K562 (cell line): ENCODE data around the gene ABHD5. TPM values are rescaled to one million over a fixed set of nuclear protein-coding genes. Genes with fewer than 3 reads are reported as not detected.

Experiments used
- CEBPG ChIP-seq, 3 experiments: fragments of 200-800 bp in 1 of 3; sonication (Bioruptor generic) in 1 of 3; sonication (generic) in 1 of 3; formaldehyde crosslinking in 1 of 3; IDR thresholded peaks in 2 of 3; conservative IDR thresholded peaks in 1 of 3; 2 replicates each; pipeline versions ENCODE4 v1.6.1 to v1.8.0; 2016 to 2022; ENCODE audit warnings: missing compliant biosample characterization in 2 of 3, missing genetic modification characterization in 2 of 3, mild to moderate bottlenecking in 1 of 3, missing genetic modification reagents in 1 of 3
- FOXJ2 ChIP-seq: fragments of 200-800 bp; sonication (Bioruptor generic); IDR thresholded peaks from 2 replicates; pipeline ENCODE4 v1.6.1; 2016; ENCODE audit warnings: missing genetic modification characterization, missing compliant biosample characterization
- FOXM1 ChIP-seq, 2 experiments: fragments of 450-650 bp in 1 of 2; sonication (generic) in 1 of 2; formaldehyde crosslinking in 1 of 2; IDR thresholded peaks; 2 replicates each; pipeline versions ENCODE4 v1.6.1 to v1.9.0; 2017 to 2022; ENCODE audit warnings: low read depth in 2 of 2, mild to moderate bottlenecking in 2 of 2, missing genetic modification reagents in 1 of 2, moderate library complexity in 1 of 2
- HNRNPL ChIP-seq: fragments of 200-400 bp; formaldehyde crosslinking; IDR thresholded peaks from 2 replicates; pipeline ENCODE4 v1.6.1; 2017; ENCODE audit warnings: low read depth, mild to moderate bottlenecking, low read length
- MAZ ChIP-seq, 2 experiments: fragments of 450-650 bp in 1 of 2; sonication (generic) in 1 of 2; formaldehyde crosslinking; IDR thresholded peaks in 1 of 2; conservative IDR thresholded peaks in 1 of 2; 2 replicates each; pipeline versions ENCODE4 v1.4.0 to v1.5.0; 2020; ENCODE audit warnings: mild to moderate bottlenecking in 1 of 2, missing genetic modification reagents in 1 of 2
- MBD2 ChIP-seq: sonication (generic); IDR thresholded peaks from 2 replicates; pipeline ENCODE4 v1.6.1; 2016; ENCODE audit warnings: low read depth, borderline replicate concordance
- MECOM ChIP-seq: fragments of 250-450 bp; sonication (Bioruptor Pico); IDR thresholded peaks from 2 replicates; pipeline ENCODE4 v1.8.0; 2022; ENCODE audit warnings: inconsistent platforms
- NBN ChIP-seq: fragments of 450-650 bp; IDR thresholded peaks from 2 replicates; pipeline ENCODE4 v1.6.1; 2016; ENCODE audit warnings: low read depth, mild to moderate bottlenecking
- NEUROD1 ChIP-seq: fragments of 150-350 bp; IDR thresholded peaks from 2 replicates; pipeline ENCODE4 v1.6.1; 2014; ENCODE audit warnings: borderline replicate concordance, low read length, low read depth; ENCODE audit not compliant: partially characterized antibody
- NFATC3 ChIP-seq: fragments of 450-650 bp; IDR thresholded peaks from 2 replicates; pipeline ENCODE4 v1.6.1; 2017; ENCODE audit warnings: mild to moderate bottlenecking
- NFIC ChIP-seq: fragments of 450-650 bp; IDR thresholded peaks from 2 replicates; pipeline ENCODE4 v1.6.1; 2017; ENCODE audit warnings: mild to moderate bottlenecking, inconsistent platforms
- POLR2AphosphoS2 ChIP-seq: IDR thresholded peaks from 2 replicates; pipeline ENCODE4 v1.6.1; 2012; ENCODE audit warnings: low read length, improper control_type of control experiment
- SMARCA4 ChIP-seq: fragments of 450-650 bp; IDR thresholded peaks from 2 replicates; pipeline ENCODE4 v1.6.1; 2016
- TAF15 ChIP-seq: fragments of 200-400 bp; formaldehyde crosslinking; IDR thresholded peaks from 2 replicates; pipeline ENCODE4 v1.6.1; 2017; ENCODE audit warnings: mild to moderate bottlenecking, low read depth, low read length, moderate library complexity
- TSC22D4 ChIP-seq: fragments of 450-650 bp; IDR thresholded peaks from 2 replicates; pipeline ENCODE4 v1.6.1; 2016; ENCODE audit warnings: missing genetic modification characterization, missing biosample characterization, control low read depth
- ZC3H4 ChIP-seq: sonication (generic); formaldehyde crosslinking; IDR thresholded peaks from 2 replicates; pipeline ENCODE4 v1.9.0; 2021; ENCODE audit warnings: missing genetic modification reagents, borderline replicate concordance
- ZNF3 ChIP-seq: fragments of 250-450 bp; sonication (Bioruptor Pico); IDR thresholded peaks from 2 replicates; pipeline ENCODE4 v1.5.0; 2021; ENCODE audit warnings: mild to moderate bottlenecking, moderate library complexity
- ZNF311 ChIP-seq: fragments of 250-450 bp; sonication (Bioruptor Pico); IDR thresholded peaks from 2 replicates; pipeline ENCODE4 v1.4.0; 2020; ENCODE audit warnings: mild to moderate bottlenecking, moderate library complexity
- polyA plus RNA-seq, 8 experiments: library from polyadenylated mRNA; depleted of rRNA in 4 of 8; stranded (reverse) in 5 of 8; unstranded in 3 of 8; fragments of >200 nt; fragmentation: Nextera tagmentation in 2 of 8; fragmentation: Illumina TruSeq in 1 of 8; extraction: Ambion mirVana in 2 of 8; extraction: Trizol in 1 of 8; gene quantifications; 2 replicates each; pipeline versions ENCODE4 v1.2.1 to v1.2.3, GENCODE V29; 2011 to 2014; ENCODE audit warnings: inconsistent platforms in 1 of 8, missing spikeins in 1 of 8
- total RNA-seq, 7 experiments: library from RNA; depleted of rRNA in 6 of 7; stranded (reverse); fragments of >200 nt in 6 of 7; fragmentation: Illumina TruSeq in 2 of 7; extraction: Trizol in 2 of 7; gene quantifications; 2 replicates each; pipeline versions ENCODE4 v1.2.1 to v1.2.3, GENCODE V29; 2011 to 2021; ENCODE audit warnings: low replicate concordance in 1 of 7
- TF ChIP-seq, protein P1 (sequence below), 2 experiments: fragments of 150-350 bp in 1 of 2; IDR thresholded peaks; 2 replicates each; pipeline ENCODE4 v1.6.1; 2012 to 2016; ENCODE audit warnings: low read depth in 2 of 2, low read length in 2 of 2, mild to moderate bottlenecking in 1 of 2, moderate library complexity in 1 of 2
- TF ChIP-seq, protein P2 (sequence below): IDR thresholded peaks from 2 replicates; pipeline ENCODE4 v1.6.1; 2014; ENCODE audit warnings: antibody characterized with exemption

ABHD5 gene
- total and polyA plus RNA-seq, 9 of the 15 experiments (the other 6 are each of a cell fraction or from before 2014, with no cell fraction given) = 27.8 to 61.7 (median 39.9) TPM

DNA sequence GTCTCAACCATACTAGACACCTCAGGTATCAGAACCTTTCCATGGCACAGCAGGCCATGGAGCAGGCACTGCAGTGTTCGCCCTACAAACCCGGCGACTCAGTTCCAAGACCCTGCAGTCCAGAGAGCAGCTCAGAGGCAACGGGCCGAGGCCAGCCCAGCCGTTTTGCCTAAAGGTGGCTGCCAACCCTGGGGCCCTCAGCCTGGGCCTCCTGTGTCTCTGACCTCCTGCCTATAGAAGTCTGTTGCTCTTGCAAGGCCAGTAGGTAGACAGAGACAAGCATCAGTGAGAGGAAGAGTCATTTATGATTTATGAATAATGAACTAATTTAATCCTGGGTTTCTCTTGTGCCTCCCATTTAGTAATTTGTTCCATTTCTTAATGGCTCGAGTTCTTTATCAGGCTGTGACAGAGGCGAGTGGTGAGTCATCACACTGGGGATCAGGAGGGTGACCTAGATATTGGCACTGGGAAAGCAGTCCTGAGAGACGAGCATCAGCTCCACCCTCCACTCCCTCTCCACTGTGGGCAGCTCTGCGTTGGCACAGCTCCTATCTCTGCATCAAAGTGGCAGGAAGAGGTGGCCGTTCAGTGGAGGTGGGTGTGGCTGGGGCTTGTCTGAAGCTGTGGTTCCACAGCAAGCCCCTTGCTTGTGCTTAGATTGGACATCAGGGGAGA is 79.8 kb downstream of the ABHD5 start (continued):
- TF ChIP-seq, protein P1, sequence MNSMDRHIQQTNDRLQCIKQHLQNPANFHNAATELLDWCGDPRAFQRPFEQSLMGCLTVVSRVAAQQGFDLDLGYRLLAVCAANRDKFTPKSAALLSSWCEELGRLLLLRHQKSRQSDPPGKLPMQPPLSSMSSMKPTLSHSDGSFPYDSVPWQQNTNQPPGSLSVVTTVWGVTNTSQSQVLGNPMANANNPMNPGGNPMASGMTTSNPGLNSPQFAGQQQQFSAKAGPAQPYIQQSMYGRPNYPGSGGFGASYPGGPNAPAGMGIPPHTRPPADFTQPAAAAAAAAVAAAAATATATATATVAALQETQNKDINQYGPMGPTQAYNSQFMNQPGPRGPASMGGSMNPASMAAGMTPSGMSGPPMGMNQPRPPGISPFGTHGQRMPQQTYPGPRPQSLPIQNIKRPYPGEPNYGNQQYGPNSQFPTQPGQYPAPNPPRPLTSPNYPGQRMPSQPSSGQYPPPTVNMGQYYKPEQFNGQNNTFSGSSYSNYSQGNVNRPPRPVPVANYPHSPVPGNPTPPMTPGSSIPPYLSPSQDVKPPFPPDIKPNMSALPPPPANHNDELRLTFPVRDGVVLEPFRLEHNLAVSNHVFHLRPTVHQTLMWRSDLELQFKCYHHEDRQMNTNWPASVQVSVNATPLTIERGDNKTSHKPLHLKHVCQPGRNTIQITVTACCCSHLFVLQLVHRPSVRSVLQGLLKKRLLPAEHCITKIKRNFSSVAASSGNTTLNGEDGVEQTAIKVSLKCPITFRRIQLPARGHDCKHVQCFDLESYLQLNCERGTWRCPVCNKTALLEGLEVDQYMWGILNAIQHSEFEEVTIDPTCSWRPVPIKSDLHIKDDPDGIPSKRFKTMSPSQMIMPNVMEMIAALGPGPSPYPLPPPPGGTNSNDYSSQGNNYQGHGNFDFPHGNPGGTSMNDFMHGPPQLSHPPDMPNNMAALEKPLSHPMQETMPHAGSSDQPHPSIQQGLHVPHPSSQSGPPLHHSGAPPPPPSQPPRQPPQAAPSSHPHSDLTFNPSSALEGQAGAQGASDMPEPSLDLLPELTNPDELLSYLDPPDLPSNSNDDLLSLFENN (IDR thresholded peaks at IDR 0.05; ENCODE audit: low read depth in 2 of 2, low read length in 2 of 2) = 0 out of 4 replicates have a peak, but pooled peaks of 1 of the 2 experiments have one; percentile 71
- no peak for TF ChIP-seq TAF15
- peak in 1 of 2 experiments; percentile 61; a peak in 2 of 4 replicates for TF ChIP-seq MAZ (CRISPR knock-in tag; conservative IDR thresholded peaks at IDR 0.05 in 1 of 2, IDR thresholded peaks at IDR 0.05 in 1 of 2)
- no peak for TF ChIP-seq ZC3H4
- peak; percentile 54; the same call in 1 of the 2 replicates for TF ChIP-seq FOXJ2 (tag)
- TF ChIP-seq MBD2 = peak; percentile 82
- peak; percentile 84 for TF ChIP-seq NFIC
- TF ChIP-seq NBN = 0 out of 2 replicates have a peak, but pooled peaks have one; percentile 29
- TF ChIP-seq ZNF3 (CRISPR knock-in tag) = no peak
- peak; percentile 84 for TF ChIP-seq MECOM (CRISPR knock-in tag)
- TF ChIP-seq SMARCA4 = peak; percentile 99
- TF ChIP-seq POLR2AphosphoS2 = no peak
- TF ChIP-seq CEBPG (CRISPR knock-in tag; IDR thresholded peaks at IDR 0.05) = no peak
- TF ChIP-seq CEBPG (tag; conservative IDR thresholded peaks at IDR 0.05 in 1 of 2, IDR thresholded peaks at IDR 0.05 in 1 of 2) = no peak
- peak; percentile 96 for TF ChIP-seq NFATC3
- peak; percentile 77 for TF ChIP-seq FOXM1 (IDR thresholded peaks at IDR 0.05; ENCODE audit: low read depth)
- TF ChIP-seq FOXM1 (CRISPR knock-in tag; IDR thresholded peaks at IDR 0.05; ENCODE audit: low read depth) = no peak
- TF ChIP-seq ZNF311 (CRISPR knock-in tag) = no peak
- 0 out of 2 replicates have a peak, but pooled peaks have one; percentile 25 for TF ChIP-seq HNRNPL
- TF ChIP-seq, protein P2, sequence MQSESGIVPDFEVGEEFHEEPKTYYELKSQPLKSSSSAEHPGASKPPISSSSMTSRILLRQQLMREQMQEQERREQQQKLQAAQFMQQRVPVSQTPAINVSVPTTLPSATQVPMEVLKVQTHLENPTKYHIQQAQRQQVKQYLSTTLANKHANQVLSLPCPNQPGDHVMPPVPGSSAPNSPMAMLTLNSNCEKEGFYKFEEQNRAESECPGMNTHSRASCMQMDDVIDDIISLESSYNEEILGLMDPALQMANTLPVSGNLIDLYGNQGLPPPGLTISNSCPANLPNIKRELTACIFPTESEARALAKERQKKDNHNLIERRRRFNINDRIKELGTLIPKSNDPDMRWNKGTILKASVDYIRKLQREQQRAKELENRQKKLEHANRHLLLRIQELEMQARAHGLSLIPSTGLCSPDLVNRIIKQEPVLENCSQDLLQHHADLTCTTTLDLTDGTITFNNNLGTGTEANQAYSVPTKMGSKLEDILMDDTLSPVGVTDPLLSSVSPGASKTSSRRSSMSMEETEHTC = peak; percentile 80
- TF ChIP-seq NEUROD1 = peak; percentile 71
- no peak for TF ChIP-seq TSC22D4 (tag)
